Measurements from ENCODE around the gene PCDHA1. TPM values are rescaled to one million over a fixed set of nuclear protein-coding genes. Genes with fewer than 3 reads are reported as not detected.

The PCDHA1 gene
- total RNA-seq, 1 donor from 2014 or later: not detected

DNA sequence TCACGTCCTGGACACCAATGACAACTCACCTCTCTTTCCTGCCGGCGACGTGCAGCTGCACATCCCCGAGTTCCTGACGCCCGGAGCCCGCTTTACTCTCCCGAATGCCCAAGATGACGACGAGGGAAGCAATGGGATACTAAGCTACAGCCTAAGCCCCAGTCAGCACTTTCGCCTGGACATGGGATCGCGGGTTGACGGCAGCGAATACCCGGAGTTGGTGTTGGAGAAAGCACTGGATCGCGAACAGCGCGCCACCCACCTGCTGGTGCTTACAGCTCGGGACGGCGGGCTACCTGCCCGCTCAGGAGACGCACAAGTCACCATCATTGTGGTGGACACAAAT is 141.3 kb downstream of the PCDHA1 start:
- DNase-seq (ENCODE audit: low read depth): no peak
- H3K27me3 ChIP-seq (ENCODE audit: control insufficient read depth, insufficient read depth, low read length): peaks cover 26% of the 10 kb centered on the region
- no peaks in the 10 kb centered on the region for H3K36me3 ChIP-seq (ENCODE audit: control insufficient read depth, insufficient read depth, low read length)
- TF ChIP-seq, protein P1, sequence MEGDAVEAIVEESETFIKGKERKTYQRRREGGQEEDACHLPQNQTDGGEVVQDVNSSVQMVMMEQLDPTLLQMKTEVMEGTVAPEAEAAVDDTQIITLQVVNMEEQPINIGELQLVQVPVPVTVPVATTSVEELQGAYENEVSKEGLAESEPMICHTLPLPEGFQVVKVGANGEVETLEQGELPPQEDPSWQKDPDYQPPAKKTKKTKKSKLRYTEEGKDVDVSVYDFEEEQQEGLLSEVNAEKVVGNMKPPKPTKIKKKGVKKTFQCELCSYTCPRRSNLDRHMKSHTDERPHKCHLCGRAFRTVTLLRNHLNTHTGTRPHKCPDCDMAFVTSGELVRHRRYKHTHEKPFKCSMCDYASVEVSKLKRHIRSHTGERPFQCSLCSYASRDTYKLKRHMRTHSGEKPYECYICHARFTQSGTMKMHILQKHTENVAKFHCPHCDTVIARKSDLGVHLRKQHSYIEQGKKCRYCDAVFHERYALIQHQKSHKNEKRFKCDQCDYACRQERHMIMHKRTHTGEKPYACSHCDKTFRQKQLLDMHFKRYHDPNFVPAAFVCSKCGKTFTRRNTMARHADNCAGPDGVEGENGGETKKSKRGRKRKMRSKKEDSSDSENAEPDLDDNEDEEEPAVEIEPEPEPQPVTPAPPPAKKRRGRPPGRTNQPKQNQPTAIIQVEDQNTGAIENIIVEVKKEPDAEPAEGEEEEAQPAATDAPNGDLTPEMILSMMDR (IDR thresholded peaks at IDR 0.05; ENCODE audit: insufficient read depth, low read length, poor library complexity, severe bottlenecking): no peak
- no peak overlapping the region for H3K4me3 ChIP-seq (ENCODE audit: low read depth, low read length)

DNA sequence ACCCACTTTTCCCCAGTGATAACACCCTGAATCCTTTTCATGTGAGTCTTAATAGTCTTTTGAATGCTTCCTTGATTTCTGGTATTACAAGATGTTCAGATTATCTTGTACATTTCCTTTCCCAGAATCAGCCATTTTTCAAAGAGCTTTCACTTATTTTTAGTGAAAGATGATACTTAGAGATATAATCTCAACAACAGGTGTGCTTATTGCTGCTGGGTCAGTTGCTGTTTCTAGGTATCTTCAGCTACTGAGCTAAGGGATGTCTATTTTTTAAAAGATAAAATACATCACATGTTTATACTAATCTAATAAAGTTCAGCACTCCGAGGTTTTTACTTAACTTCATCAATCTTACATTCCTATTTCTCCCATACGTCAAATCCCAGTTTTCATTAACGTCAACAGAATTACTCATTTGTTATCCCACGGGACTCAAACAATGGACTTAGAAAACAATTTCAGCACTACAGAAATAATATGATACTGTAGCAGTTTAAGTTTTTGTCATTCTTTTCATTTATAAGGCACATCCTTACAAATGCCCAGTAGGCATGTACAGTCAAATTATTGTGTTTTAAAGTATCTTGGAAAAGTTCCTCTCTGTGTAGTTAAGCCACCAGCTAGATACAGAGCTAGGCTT is 149.1 kb downstream of the PCDHA1 start:
- Histone ChIP-seq H3K27me3 (ENCODE audit: control insufficient read depth, insufficient read depth, low read length) (no peaks in the 10 kb centered on the region), H3K36me3 (ENCODE audit: control insufficient read depth, insufficient read depth, low read length) (no peaks in the 10 kb centered on the region), H3K4me3 (ENCODE audit: low read depth, low read length) (no peak overlapping the region)
- no peak for DNase-seq (ENCODE audit: low read depth)
- TF ChIP-seq, protein P1 (IDR thresholded peaks at IDR 0.05; ENCODE audit: insufficient read depth, low read length, poor library complexity, severe bottlenecking): no peak

DNA sequence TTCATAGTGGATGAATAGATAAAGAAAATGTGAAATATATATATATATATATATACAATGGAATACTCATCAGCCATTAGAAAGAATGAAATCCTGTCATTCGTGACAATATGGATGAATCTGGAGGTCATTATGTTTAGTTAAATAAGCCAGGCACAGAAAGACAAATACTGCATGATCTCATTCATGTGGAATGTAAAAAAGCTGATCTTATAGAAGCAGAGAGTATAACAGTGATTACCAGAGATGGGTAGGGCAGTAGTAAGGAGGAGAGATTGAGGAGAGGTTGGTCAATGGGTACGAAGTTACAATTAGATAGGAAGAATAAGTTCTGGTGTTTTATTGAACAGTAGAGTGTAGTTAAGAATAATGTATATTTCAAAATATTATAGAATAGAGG is 160.6 kb downstream of the PCDHA1 start:
- Histone ChIP-seq H3K27me3 (ENCODE audit: control insufficient read depth, insufficient read depth, low read length) (no peaks in the 10 kb centered on the region), H3K36me3 (ENCODE audit: control insufficient read depth, insufficient read depth, low read length) (no peaks in the 10 kb centered on the region), H3K4me3 (ENCODE audit: low read depth, low read length) (no peak overlapping the region)
- TF ChIP-seq, protein P1 (IDR thresholded peaks at IDR 0.05; ENCODE audit: insufficient read depth, low read length, poor library complexity, severe bottlenecking): no peak
- DNase-seq (ENCODE audit: low read depth): no peak

DNA sequence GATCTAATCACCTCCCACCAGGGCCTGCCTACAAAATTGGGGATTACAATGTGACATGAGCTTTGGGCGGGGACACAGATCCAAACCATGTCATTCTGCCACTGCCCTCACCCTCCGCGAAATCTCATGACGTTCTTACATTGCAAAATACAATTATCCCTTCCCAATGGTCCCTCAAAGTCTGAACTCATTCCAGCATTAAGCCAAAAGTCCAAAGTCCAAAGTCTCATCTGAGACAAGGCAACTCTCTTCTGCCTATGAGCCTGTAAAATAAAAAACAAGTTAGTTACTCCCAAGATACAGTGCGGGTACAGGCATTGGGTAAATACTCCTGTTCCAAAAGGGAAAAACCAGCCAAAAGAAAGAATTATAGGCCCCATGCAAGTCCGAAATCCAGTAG is 165.7 kb downstream of the PCDHA1 start:
- TF ChIP-seq, protein P1 (IDR thresholded peaks at IDR 0.05; ENCODE audit: insufficient read depth, low read length, poor library complexity, severe bottlenecking): no peak
- Histone ChIP-seq H3K4me3 (ENCODE audit: low read depth, low read length) (no peak overlapping the region), H3K36me3 (ENCODE audit: control insufficient read depth, insufficient read depth, low read length) (no peaks in the 10 kb centered on the region), H3K27me3 (ENCODE audit: control insufficient read depth, insufficient read depth, low read length) (no peaks in the 10 kb centered on the region)
- no peak for DNase-seq (ENCODE audit: low read depth)

DNA sequence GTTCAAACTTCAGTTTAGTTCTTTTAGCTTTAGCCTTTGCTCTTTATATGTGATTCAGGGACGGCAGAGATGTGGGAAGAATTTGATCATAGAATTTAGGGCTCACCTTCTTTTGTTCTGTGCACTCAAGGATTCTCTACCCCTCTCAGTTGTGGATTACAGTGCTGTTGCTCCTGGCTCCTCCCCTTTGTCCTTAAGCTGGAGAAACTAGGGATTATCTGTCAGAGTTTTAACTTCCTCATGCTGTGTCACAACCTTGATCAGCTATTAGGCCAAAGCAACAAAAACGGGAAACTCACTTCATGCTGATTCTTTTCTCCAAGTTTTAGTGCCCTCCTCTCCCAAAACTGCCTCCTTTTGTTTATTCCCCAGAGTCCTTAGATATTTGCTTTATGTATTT is 167.3 kb downstream of the PCDHA1 start:
- no peak overlapping the region for H3K4me3 ChIP-seq (ENCODE audit: low read depth, low read length)
- H3K27me3 ChIP-seq (ENCODE audit: control insufficient read depth, insufficient read depth, low read length): no peaks in the 10 kb centered on the region
- DNase-seq (ENCODE audit: low read depth): no peak
- H3K36me3 ChIP-seq (ENCODE audit: control insufficient read depth, insufficient read depth, low read length): no peaks in the 10 kb centered on the region
- TF ChIP-seq, protein P1 (IDR thresholded peaks at IDR 0.05; ENCODE audit: insufficient read depth, low read length, poor library complexity, severe bottlenecking): no peak

DNA sequence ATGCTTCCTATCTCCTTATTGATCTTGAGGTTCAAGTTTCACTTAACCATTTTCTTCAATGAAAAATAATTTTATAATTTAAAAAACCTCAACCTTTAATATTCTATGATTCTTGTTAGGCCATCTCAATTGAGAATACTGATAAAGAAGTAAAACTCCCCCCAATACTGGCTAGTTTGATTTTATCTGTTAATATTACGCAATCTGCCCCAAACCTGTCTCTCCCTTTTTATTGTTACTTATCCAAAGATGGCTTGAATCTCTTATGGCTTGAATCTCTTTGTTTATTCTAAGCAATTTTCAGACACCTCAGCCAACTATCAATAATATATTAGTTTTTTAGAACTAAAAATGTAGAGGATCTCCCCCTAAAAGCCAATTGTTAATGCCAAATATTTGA is 176.2 kb downstream of the PCDHA1 start:
- H3K27me3 ChIP-seq (ENCODE audit: control insufficient read depth, insufficient read depth, low read length): peaks cover 15% of the 10 kb centered on the region
- no peak for DNase-seq (ENCODE audit: low read depth)
- H3K36me3 ChIP-seq (ENCODE audit: control insufficient read depth, insufficient read depth, low read length): no peaks in the 10 kb centered on the region
- TF ChIP-seq, protein P1 (IDR thresholded peaks at IDR 0.05; ENCODE audit: insufficient read depth, low read length, poor library complexity, severe bottlenecking): no peak
- no peak overlapping the region for H3K4me3 ChIP-seq (ENCODE audit: low read depth, low read length)

Measured in kidney epithelial cell (primary cell).